HL-60/S4 (cell line): ENCODE data around the gene COA6.

Experiments
- in situ Hi-C: fragments of 300-500 bp; cut with MboI; formaldehyde crosslinking; loops from 2 replicates; pipeline ENCODE4 v1.14.3; 2022; ENCODE audit warnings: low sequenced_read_pairs

COA6 gene

DNA sequence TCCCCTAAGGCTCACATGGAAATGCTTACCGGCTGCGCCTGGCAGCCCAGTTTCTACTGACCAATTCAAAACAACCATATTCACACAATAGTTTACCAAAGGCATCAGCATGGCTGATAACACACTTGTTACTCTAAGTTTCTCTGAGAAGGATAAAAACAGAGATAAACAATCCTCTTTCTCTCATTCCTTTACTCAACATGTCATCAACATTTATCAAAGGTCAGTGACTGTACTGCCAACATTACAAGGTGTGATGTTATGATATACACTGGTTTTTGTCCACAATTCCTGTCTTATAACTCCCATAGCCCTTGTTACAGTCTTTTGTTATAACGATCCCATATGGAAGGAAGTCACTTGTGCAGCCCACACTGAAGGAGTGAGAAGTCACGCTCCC is 33.6 kb downstream of the COA6 start:
- in situ Hi-C loops = no loop called here

DNA sequence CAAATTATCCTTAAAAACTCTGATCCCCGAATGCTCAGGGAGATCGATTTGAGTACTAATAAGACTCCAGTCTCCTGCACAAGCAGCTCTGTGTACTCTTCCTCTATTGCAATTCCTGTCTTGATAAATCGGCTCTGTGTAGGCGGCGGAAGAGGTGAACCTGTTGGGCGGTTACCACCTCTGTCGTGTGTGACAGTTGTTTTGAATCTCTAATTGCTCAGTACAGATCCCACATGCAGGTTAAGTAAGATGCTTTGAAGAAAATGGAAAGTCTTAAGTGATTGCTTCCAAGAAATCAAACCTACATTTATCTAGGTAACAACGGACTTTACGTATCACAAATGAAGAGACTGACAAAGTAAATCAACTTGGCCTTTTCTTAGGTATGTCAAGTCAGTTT is 35.5 kb downstream of the COA6 start:
- in situ Hi-C loops = no loop called here

DNA sequence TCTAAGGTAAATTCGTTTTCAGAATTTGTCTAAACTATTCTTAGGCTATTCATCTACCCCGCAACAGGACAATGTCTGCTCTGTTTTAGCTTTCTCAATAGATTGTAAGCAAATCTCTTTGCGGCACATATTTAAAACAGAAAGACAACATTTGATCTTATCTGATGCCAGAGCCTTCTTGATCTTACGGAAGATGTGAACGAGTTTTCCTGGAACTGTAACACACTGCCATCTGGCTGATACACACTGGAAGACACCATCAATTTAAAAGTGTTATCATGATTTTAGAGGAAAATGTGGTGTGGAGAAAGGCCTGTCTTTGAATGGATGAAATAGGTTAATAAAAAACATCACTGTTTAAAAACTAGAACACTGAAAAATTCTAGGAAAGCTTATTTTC is 36.1 kb downstream of the COA6 start:
- in situ Hi-C loops = no loop called here

DNA sequence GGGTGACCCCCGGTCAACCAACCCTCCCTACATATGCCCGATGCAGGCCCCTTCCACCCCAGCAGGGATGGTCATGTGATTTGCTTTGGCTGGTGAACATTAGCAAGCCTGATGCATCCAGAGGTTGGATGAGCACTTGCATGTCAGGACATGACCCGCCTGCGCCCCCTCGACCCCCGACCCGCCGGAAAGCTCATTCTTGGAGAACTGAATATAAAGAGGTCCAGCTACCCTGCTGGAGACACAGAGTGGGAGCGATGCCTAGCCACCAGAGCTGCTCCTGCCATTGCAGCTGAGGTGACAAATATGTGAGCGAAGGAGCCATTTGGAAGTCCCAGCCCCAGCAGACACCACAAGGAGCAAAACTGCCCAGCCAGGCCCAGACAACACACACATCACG is 39.6 kb downstream of the COA6 start:
- in situ Hi-C loops = no loop called here

DNA sequence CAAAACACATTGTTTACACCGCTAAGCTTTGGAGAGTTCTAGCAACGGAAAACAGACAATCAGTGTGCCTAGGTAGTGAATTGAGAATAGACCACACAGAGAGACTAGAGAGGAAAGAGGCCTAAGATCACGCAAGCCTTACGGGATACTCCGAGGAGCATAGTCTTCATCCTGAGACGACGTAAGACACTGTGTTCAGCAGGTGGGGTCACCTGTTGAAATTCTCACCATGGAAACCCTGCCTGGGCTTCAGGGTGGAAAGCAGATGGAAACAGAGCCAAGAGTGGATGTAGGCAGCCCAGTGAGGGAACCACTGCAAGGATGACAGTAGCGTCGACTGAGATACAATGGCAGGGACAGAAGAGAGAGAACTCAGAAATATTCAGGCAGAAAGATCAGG is 40.2 kb downstream of the COA6 start:
- in situ Hi-C loops = no loop called here

DNA sequence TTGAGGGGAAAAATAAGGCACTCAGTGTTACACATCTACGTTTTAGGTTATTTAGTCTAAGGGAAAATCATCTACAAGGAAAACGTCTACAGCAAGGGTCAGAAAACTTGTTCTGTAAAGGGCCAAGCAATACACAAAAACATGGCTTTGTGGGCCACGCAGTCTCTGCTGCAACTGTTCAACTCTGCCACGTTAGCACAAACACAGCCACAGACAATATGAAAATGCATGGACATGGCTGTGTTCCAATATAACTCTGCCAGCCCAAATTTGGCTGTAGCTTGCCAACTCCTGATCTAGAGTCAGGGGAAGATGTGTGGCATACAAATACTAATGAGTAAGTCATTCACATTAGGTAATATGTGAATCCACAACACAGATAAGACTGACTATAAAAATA is 40.7 kb downstream of the COA6 start:
- in situ Hi-C loops = no loop called here

DNA sequence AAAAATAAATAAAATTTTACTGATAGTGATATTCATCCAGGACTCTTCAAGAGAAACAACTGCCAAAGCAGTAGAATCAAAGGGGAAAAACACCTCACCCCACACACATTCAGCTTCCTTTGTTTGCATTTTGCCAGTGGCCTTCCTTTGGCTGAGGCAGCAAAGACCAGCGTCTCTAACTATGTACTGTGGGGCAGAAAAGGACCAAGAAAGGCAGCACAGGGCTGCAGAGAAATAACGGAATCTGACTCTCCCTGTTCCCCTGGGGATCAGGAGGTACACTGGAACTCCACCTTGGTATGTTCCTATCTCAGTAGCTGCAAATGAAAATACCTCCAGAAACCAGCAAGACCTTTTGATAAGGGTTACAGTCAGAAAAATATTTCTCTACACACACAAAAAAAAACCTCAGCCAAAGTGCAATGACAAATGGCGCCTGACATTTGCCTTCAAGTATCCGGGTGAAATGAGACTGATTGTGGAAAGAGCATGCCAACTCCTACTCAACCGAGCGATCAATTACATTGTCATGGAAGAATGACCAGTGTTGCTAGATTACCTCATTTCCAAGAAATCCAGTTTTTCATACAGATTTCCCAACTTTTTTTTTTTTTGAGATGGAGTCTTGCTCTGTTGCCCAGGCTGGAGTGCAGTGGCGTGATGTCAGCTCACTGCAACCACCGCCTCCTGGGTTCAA is 54.8 kb downstream of the COA6 start:
- in situ Hi-C loops = no loop called here

DNA sequence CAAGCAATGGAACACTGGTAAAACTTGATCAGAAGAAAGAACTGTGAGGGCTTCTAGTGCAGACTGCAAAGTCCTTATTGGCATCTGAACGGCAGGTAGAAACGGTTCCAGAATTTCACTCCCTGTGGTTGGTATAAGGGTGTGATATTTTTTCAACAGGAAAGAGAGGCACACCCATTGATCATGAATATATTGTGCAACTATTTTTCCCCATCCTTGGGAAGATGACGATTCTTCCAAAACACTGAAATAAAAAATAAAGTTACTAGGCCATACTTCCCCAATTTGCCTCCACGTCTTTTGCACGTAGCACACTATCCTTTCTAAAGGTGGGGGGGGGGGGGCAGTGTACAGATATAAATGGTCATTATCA is 56.2 kb downstream of the COA6 start:
- in situ Hi-C loops = no loop called here

DNA sequence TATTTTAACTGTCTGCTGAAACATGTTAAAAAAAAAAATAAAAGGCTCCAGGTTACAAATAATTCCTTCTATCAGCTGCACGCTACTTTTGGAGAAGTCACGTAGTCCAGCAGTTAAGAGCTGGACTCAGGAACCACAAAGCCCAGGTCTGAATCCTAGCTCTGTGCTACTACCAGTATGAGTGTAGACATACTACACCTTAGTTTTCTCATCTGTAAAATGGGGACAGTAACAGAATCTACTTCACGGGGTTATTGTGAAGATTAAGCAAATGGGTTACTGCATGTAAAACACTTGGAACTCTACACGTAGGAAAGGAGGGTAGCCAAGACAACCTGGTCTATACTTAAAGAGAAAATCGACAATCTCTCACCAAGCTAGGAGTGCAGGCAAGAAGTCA is 57.4 kb downstream of the COA6 start:
- in situ Hi-C loops = no loop called here

DNA sequence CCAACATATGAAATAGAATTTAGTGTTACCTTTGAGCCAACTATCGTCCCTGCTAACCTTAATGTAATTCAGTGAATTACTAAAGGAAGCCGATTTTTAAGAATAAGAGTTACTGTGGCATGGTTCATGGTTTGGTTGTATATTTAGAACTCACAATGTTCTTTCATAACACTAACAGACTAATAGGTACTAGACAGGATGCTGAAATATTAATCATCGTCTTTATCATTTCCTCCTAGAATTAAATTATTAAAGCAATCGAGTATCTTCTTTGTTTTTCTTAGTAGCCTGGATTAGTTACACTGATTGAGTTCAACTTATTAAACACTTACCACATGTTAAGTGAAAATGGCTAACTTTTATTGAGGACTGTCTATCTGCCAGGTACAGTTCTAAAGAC is 58.0 kb downstream of the COA6 start:
- in situ Hi-C loops = no loop called here

DNA sequence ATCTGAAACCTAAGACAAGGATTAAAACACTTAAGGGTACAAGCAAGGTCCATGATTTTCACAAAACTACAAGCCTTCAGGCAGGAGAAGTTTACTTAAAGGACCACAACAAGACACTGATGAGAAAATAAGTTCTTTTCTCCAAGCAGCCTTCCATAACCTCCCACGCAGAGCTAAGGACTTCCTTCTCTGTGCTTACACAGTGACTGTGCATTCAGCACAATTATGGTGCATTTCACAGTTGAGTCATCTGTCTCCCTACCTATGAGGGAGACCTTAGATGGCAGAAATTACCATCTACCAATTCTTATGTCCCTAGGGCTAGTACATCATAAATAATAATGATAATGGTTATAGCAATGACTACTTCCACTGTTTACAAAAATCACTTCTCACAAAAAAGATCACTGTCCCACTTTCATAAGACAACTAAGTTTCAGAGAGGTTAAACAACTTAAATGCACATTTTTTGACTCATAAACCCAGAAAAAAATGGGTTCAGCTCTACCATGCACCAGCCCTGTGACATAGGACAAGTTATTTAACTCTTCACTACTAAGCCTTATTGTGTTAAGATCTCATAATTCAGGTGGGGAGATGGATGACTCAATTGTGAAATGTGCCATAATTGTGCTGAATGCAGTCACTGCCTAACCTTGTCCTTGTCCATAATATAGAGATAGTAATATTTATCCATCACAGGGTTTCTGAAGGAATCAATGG is 60.5 kb downstream of the COA6 start:
- in situ Hi-C loops = no loop called here
